Prostate gland (tissue), 2 donors: ENCODE data around the gene RCAN1.

ENCODE experiments used
- POLR2A ChIP-seq: fragments of 450-650 bp; IDR thresholded peaks from one replicate; pipeline ENCODE4 v1.6.1; 2016; ENCODE audit warnings: antibody characterized with exemption, mild to moderate bottlenecking
- POLR2AphosphoS5 ChIP-seq: sonication (generic); formaldehyde crosslinking; IDR thresholded peaks from one replicate; pipeline ENCODE4 v1.6.1; 2017; ENCODE audit warnings: antibody characterized with exemption
- TF ChIP-seq, protein P1 (sequence below), 4 experiments: fragments of 200-600 bp in 2 of 4; fragments of 450-650 bp in 2 of 4; sonication (generic) in 2 of 4; IDR thresholded peaks; 1 replicate in 3 of 4; 2 replicates in 1 of 4; pipeline ENCODE4 v1.5.1; 2016 to 2019; ENCODE audit warnings: antibody characterized with exemption in 4 of 4, mild to moderate bottlenecking in 2 of 4, moderate library complexity in 2 of 4

DNA sequence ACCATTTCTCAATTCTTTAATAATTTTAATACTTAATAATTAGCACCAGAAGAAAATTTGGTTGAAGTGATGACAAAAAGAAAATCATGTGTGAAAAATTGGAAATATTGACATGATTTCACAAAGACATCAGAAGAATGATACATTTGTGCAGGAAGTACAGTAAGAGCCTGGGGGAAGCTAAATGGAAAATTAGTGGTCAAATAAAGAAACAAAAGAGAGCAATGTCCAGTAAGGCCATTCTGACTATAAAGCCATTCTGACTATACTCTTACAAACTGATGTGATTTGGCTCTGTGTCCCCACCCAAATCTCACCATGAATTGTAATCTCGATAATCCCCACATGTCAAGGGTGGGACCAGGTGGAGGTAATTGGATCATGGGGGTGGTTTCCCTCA is 54.3 kb downstream of the RCAN1 start:
- TF ChIP-seq POLR2A (no peak), POLR2AphosphoS5 (no peak)
- TF ChIP-seq, protein P1, sequence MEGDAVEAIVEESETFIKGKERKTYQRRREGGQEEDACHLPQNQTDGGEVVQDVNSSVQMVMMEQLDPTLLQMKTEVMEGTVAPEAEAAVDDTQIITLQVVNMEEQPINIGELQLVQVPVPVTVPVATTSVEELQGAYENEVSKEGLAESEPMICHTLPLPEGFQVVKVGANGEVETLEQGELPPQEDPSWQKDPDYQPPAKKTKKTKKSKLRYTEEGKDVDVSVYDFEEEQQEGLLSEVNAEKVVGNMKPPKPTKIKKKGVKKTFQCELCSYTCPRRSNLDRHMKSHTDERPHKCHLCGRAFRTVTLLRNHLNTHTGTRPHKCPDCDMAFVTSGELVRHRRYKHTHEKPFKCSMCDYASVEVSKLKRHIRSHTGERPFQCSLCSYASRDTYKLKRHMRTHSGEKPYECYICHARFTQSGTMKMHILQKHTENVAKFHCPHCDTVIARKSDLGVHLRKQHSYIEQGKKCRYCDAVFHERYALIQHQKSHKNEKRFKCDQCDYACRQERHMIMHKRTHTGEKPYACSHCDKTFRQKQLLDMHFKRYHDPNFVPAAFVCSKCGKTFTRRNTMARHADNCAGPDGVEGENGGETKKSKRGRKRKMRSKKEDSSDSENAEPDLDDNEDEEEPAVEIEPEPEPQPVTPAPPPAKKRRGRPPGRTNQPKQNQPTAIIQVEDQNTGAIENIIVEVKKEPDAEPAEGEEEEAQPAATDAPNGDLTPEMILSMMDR (IDR thresholded peaks at IDR 0.05), result no peak
